ENCODE data around the gene APOL3.

DNA sequence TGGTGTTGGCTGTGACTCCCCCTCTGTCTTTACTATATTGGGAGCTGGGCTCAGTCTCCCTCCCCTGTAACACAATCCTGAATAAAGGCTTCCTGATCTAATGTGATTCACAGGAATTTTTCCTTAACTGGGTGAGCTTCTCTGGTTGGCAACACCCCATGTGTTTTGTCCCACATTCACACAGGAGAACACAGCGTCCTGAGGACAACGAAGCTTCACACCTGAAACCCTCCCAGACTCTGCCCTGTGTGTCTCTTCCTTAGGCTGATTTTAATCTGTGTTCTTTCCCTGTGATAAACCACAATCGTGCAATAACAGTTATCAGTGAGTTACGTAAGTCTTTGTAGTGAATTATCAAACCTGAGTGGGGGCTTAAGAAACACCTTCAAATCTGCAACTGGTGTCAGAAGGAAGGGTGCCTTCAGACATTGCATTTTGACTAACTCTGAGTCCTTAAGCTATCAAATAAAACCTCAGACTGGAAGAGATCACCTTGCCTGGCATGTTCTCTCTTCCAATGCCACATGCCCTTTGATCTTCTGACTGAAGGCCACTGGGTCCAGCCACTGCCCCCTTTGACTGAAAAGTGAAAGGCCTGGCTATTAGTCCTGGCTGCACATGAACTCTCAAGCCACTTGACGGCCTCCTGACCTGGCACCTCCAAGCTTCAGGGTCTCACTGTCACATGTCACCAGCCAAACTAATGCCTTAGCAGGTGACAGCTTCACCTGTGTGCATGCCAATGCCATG is 17.3 kb downstream of the APOL3 start:
- TF ChIP-seq EP300 (conservative IDR thresholded peaks at IDR 0.05; ENCODE audit: poor library complexity, severe bottlenecking) (no peak), MXI1 (conservative IDR thresholded peaks at IDR 0.05; ENCODE audit: poor library complexity, severe bottlenecking) (no peak), RAD21 (conservative IDR thresholded peaks at IDR 0.05) (no peak), POLR2AphosphoS5 (IDR thresholded peaks at IDR 0.05) (no peak), EZH2 (IDR thresholded peaks at IDR 0.05; ENCODE audit: borderline replicate concordance, insufficient read depth, low read length, poor library complexity, severe bottlenecking) (no peak), TAF1 (IDR thresholded peaks at IDR 0.05; ENCODE audit: low read depth) (no peak), SMC3 (conservative IDR thresholded peaks at IDR 0.05; ENCODE audit: poor library complexity) (no peak)
- TF ChIP-seq, protein P1, sequence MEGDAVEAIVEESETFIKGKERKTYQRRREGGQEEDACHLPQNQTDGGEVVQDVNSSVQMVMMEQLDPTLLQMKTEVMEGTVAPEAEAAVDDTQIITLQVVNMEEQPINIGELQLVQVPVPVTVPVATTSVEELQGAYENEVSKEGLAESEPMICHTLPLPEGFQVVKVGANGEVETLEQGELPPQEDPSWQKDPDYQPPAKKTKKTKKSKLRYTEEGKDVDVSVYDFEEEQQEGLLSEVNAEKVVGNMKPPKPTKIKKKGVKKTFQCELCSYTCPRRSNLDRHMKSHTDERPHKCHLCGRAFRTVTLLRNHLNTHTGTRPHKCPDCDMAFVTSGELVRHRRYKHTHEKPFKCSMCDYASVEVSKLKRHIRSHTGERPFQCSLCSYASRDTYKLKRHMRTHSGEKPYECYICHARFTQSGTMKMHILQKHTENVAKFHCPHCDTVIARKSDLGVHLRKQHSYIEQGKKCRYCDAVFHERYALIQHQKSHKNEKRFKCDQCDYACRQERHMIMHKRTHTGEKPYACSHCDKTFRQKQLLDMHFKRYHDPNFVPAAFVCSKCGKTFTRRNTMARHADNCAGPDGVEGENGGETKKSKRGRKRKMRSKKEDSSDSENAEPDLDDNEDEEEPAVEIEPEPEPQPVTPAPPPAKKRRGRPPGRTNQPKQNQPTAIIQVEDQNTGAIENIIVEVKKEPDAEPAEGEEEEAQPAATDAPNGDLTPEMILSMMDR (IDR thresholded peaks at IDR 0.05; ENCODE audit: poor library complexity, severe bottlenecking) = no peak
- TF ChIP-seq, protein P2, sequence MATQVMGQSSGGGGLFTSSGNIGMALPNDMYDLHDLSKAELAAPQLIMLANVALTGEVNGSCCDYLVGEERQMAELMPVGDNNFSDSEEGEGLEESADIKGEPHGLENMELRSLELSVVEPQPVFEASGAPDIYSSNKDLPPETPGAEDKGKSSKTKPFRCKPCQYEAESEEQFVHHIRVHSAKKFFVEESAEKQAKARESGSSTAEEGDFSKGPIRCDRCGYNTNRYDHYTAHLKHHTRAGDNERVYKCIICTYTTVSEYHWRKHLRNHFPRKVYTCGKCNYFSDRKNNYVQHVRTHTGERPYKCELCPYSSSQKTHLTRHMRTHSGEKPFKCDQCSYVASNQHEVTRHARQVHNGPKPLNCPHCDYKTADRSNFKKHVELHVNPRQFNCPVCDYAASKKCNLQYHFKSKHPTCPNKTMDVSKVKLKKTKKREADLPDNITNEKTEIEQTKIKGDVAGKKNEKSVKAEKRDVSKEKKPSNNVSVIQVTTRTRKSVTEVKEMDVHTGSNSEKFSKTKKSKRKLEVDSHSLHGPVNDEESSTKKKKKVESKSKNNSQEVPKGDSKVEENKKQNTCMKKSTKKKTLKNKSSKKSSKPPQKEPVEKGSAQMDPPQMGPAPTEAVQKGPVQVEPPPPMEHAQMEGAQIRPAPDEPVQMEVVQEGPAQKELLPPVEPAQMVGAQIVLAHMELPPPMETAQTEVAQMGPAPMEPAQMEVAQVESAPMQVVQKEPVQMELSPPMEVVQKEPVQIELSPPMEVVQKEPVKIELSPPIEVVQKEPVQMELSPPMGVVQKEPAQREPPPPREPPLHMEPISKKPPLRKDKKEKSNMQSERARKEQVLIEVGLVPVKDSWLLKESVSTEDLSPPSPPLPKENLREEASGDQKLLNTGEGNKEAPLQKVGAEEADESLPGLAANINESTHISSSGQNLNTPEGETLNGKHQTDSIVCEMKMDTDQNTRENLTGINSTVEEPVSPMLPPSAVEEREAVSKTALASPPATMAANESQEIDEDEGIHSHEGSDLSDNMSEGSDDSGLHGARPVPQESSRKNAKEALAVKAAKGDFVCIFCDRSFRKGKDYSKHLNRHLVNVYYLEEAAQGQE (IDR thresholded peaks at IDR 0.05; ENCODE audit: borderline replicate concordance) = no peak
